Natural killer cell (primary cell): ENCODE data around the gene ALG6. TPM values are rescaled to one million over a fixed set of nuclear protein-coding genes. Genes with fewer than 3 reads are reported as not detected.

Experiments
- ATAC-seq, 3 donors: fragments of 150-1000 bp in 2 of 3; fragments of 200-7000 bp in 1 of 3; cut with Tn5 transposase; 1 replicate in 1 of 3; 2 replicates in 2 of 3; pipeline ENCODE4 v1.10.0; 2021; ENCODE audit warnings: mild to moderate bottlenecking in 2 of 3, moderate library complexity in 2 of 3
- DNase-seq, 2 donors: peaks; one replicate each; pipeline versions ENCODE4 v3.0.0 to v3.0.0-alpha.2; 2013 to 2021; ENCODE audit warnings: mixed read lengths in 1 of 2
- H3K27ac ChIP-seq: one replicate; pipeline ENCODE4 v1.5.1; 2013; ENCODE audit warnings: mild to moderate bottlenecking, low read length
- H3K27me3 ChIP-seq: one replicate; pipeline ENCODE4 v1.6.1; 2013; ENCODE audit warnings: low read length; ENCODE audit not compliant: control insufficient read depth, insufficient read depth
- H3K36me3 ChIP-seq: one replicate; pipeline ENCODE4 v1.6.1; 2013; ENCODE audit warnings: low read length; ENCODE audit not compliant: control insufficient read depth, insufficient read depth
- H3K4me1 ChIP-seq: one replicate; pipeline ENCODE4 v1.6.1; 2013; ENCODE audit warnings: low read length; ENCODE audit not compliant: control insufficient read depth, insufficient read depth
- H3K4me3 ChIP-seq: one replicate; pipeline ENCODE4 v1.5.1; 2013; ENCODE audit warnings: low read length
- H3K9me3 ChIP-seq: one replicate; pipeline ENCODE4 v1.6.1; 2013; ENCODE audit warnings: low read length; ENCODE audit not compliant: control insufficient read depth, insufficient read depth
- H3K27ac Mint-ChIP-seq, 2 donors: one replicate each; pipeline ENCODE4 v1.8.0; 2022; ENCODE audit warnings: mild to moderate bottlenecking in 2 of 2, mixed read lengths in 2 of 2, moderate library complexity in 1 of 2
- H3K27me3 Mint-ChIP-seq, 2 donors: one replicate each; pipeline ENCODE4 v1.8.0; 2022; ENCODE audit warnings: low read depth in 2 of 2, mixed read lengths in 2 of 2
- H3K36me3 Mint-ChIP-seq: one replicate; pipeline ENCODE4 v1.8.0; 2022; ENCODE audit warnings: mixed read lengths
- H3K4me1 Mint-ChIP-seq, 2 donors: one replicate each; pipeline ENCODE4 v1.8.0; 2022; ENCODE audit warnings: mixed read lengths in 2 of 2
- H3K4me3 Mint-ChIP-seq: one replicate; pipeline ENCODE4 v1.8.0; 2022; ENCODE audit warnings: mild to moderate bottlenecking, moderate library complexity, mixed read lengths
- H3K9me3 Mint-ChIP-seq, 2 donors: one replicate each; pipeline ENCODE4 v1.8.0; 2022; ENCODE audit warnings: mixed read lengths in 2 of 2
- WGBS: methylation state at CpG from one replicate; pipeline ENCODE4 v1.1.7; 2013; ENCODE audit warnings: missing lambda C conversion rate; ENCODE audit not compliant: insufficient coverage; 5-methylcytosine and 5-hydroxymethylcytosine counted together
- intact Hi-C: fragments of 100-400 bp; cut with micrococcal nuclease; formaldehyde crosslinking; loops from one replicate; pipeline ENCODE4 v1.14.2; 2022
- total RNA-seq, 4 donors: library from RNA; stranded (reverse); fragments of 120-200 nt in 1 of 4; gene quantifications; one replicate each; pipeline versions ENCODE4 v1.2.3 to v1.2.4, GENCODE V29; 2013 to 2022
- TF ChIP-seq, protein P1 (sequence below): fragments of 200-600 bp; IDR thresholded peaks from one replicate; pipeline ENCODE4 v1.8.0; 2022; ENCODE audit warnings: antibody characterized with exemption

ALG6 gene
- total RNA-seq, 3 donors from 2014 or later (not counting 1 experiment from before 2014, with no cell fraction given): 21.3 to 28.0 (median 23.4) TPM

DNA sequence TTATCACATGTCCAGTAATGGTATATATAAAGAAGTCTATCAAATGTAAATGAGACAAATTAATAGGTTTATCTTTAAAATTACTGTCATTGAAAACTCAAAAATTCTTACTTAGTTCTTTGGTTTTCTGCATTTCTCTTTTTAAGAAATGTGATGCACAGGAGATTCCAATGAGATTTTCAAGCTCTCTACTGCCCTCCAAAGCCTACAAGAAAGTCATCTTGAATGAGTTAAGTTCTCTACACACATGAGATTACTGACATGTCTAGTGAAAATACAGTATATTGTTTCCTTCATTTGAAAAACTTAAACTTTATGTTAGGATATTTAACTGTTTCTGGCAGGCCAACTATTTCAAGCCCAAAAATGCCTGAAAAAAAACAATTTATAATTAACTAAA, 86.8 kb downstream of the ALG6 start:
- no peak overlapping the region for H3K27ac Mint-ChIP-seq
- H3K4me3 ChIP-seq: no peak overlapping the region
- no peaks in the 10 kb centered on the region for H3K27me3 Mint-ChIP-seq
- H3K4me3 Mint-ChIP-seq: no peak overlapping the region
- H3K27me3 ChIP-seq: no peaks in the 10 kb centered on the region
- H3K27ac ChIP-seq: no peak overlapping the region
- ATAC-seq (no peak), DNase-seq (no peak)
- no peaks in the 10 kb centered on the region for H3K4me1 Mint-ChIP-seq
- intact Hi-C loops: no loop called here
- no peaks in the 10 kb centered on the region for H3K36me3 Mint-ChIP-seq
- no peaks in the 10 kb centered on the region for H3K36me3 ChIP-seq
- no peaks in the 10 kb centered on the region for H3K9me3 ChIP-seq
- no peaks in the 10 kb centered on the region for H3K4me1 ChIP-seq
- TF ChIP-seq, protein P1, sequence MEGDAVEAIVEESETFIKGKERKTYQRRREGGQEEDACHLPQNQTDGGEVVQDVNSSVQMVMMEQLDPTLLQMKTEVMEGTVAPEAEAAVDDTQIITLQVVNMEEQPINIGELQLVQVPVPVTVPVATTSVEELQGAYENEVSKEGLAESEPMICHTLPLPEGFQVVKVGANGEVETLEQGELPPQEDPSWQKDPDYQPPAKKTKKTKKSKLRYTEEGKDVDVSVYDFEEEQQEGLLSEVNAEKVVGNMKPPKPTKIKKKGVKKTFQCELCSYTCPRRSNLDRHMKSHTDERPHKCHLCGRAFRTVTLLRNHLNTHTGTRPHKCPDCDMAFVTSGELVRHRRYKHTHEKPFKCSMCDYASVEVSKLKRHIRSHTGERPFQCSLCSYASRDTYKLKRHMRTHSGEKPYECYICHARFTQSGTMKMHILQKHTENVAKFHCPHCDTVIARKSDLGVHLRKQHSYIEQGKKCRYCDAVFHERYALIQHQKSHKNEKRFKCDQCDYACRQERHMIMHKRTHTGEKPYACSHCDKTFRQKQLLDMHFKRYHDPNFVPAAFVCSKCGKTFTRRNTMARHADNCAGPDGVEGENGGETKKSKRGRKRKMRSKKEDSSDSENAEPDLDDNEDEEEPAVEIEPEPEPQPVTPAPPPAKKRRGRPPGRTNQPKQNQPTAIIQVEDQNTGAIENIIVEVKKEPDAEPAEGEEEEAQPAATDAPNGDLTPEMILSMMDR: no peak
- H3K9me3 Mint-ChIP-seq: no peaks in the 10 kb centered on the region

DNA sequence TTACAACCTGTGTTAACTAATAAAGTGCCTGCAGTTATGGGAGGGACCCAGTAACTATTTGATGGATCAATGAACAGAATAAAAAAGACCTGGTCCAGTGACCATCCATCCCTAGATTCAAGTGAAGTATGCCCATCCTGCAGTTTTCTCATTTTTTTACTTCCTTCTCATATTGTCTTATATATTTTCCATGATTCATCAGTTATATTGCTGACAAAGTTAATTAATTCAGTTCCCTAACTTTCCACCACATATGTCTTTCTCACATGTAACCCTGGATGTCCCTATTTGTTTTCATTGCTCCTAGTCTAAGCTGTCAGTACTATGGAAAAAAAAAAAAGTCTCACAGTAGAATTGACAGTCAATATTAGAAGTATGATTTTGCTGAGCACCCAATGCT, 91.3 kb downstream of the ALG6 start:
- peaks cover 15% of the 10 kb centered on the region for H3K36me3 Mint-ChIP-seq
- no peak overlapping the region for H3K27ac Mint-ChIP-seq

DNA sequence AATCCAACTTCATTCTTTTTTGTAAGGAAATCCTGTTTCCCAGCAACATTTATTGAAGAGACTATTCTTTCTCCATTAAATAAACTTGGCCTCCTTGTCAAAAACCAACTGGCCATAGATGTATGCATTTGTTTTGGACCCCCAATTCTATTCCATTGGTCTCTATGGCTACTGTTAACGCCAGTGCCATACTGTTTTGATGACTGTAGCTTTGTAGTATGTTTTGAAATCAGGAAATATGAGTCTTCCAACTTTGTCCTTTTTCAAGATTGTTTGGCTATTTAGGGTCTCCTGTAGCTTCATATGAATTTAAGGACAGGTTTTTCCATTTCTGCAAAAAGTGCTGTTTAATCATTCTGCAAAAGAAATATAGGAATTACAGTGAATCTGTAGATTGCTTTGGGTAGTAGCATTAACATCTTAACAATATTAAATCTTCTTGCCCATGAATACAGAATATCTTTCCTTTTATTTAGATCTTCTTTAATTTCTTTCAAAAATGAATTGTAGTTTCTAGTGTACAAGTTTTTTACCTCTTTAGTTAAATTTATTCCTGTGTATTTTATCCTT, 94.3 kb downstream of the ALG6 start:
- H3K4me1 Mint-ChIP-seq: no peaks in the 10 kb centered on the region
- intact Hi-C loops: no loop called here
- H3K9me3 Mint-ChIP-seq: peaks cover 0 to 4% of the 10 kb centered on the region in 2 donors
- DNase-seq (no peak), ATAC-seq (no peak)
- no peak overlapping the region for H3K4me3 Mint-ChIP-seq
- Histone ChIP-seq H3K4me1 (no peaks in the 10 kb centered on the region), H3K27me3 (no peaks in the 10 kb centered on the region), H3K27ac (no peak overlapping the region), H3K4me3 (no peak overlapping the region), H3K36me3 (peaks cover 1% of the 10 kb centered on the region), H3K9me3 (no peaks in the 10 kb centered on the region)
- H3K27me3 Mint-ChIP-seq: no peaks in the 10 kb centered on the region
- TF ChIP-seq, protein P1: no peak
- peaks cover 15% of the 10 kb centered on the region for H3K36me3 Mint-ChIP-seq
- WGBS: 100% methylated on average over 1 of the region's 1 CpG
- no peak overlapping the region for H3K27ac Mint-ChIP-seq

More for the DNA sequence above, 91.3 kb downstream of the ALG6 start:
- no peaks in the 10 kb centered on the region for H3K4me1 ChIP-seq
- no peak overlapping the region for H3K4me3 Mint-ChIP-seq
- no peak for DNase-seq
- peaks cover 1% of the 10 kb centered on the region for H3K36me3 ChIP-seq
- H3K27ac ChIP-seq: no peak overlapping the region
- no peaks in the 10 kb centered on the region for H3K27me3 ChIP-seq
- intact Hi-C loops: no loop called here
- H3K9me3 Mint-ChIP-seq: peaks cover 0 to 4% of the 10 kb centered on the region in 2 donors
- TF ChIP-seq, protein P1: no peak
- no peaks in the 10 kb centered on the region for H3K4me1 Mint-ChIP-seq
- no peak for ATAC-seq
- no peaks in the 10 kb centered on the region for H3K27me3 Mint-ChIP-seq
- no peaks in the 10 kb centered on the region for H3K9me3 ChIP-seq
- H3K4me3 ChIP-seq: no peak overlapping the region

DNA sequence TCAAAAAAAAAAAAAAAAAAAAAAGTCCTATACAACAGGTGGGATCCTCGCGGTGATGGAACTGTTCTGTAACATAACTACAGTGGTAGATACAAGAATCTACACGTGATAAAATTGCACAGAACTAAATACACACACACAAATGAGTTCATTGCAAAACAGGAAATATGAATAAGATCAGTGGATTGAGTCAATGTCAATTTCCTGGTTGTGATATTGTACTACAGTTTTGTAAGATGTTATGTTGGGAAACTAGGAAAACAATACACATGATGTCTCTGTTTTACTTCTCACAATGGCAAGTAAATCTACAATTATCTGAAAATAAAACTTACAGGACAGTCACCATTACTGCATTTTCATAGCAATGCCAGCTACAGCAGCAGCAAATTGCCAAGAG, 95.8 kb downstream of the ALG6 start:
- no peak overlapping the region for H3K27ac ChIP-seq
- TF ChIP-seq, protein P1: no peak

More for the DNA sequence above, 95.8 kb downstream of the ALG6 start:
- H3K27ac Mint-ChIP-seq: no peak overlapping the region
- Histone ChIP-seq H3K4me1 (no peaks in the 10 kb centered on the region), H3K4me3 (no peak overlapping the region), H3K36me3 (peaks cover 1% of the 10 kb centered on the region), H3K9me3 (no peaks in the 10 kb centered on the region), H3K27me3 (no peaks in the 10 kb centered on the region)
- H3K27me3 Mint-ChIP-seq: no peaks in the 10 kb centered on the region
- peaks cover 15% of the 10 kb centered on the region for H3K36me3 Mint-ChIP-seq
- H3K4me1 Mint-ChIP-seq: no peaks in the 10 kb centered on the region
- ATAC-seq (no peak), DNase-seq (no peak)
- H3K4me3 Mint-ChIP-seq: no peak overlapping the region
- intact Hi-C loops: no loop called here
- peaks cover 0 to 4% of the 10 kb centered on the region in 2 donors for H3K9me3 Mint-ChIP-seq
- 83% methylated on average over 1 of the region's 3 CpGs for WGBS
